Daoy (cell line): ENCODE results near the gene KRT81. TPM values are rescaled to one million over a fixed set of nuclear protein-coding genes. Genes with fewer than 3 reads are reported as not detected.
"Not testable (repeated sequence)": the region's sequence is repeated elsewhere in the genome, so short reads cannot be mapped to it uniquely, and the experiment has no call there.

ENCODE experiments used
- DNase-seq: peaks from one replicate; pipeline ENCODE4 v3.0.0-alpha.2; 2015; ENCODE audit warnings: low read depth
- total RNA-seq: library from RNA; depleted of rRNA; stranded (reverse); fragments of >200 nt; shearing (Covaris generic); gene quantifications from 2 replicates; pipeline ENCODE4 v1.2.3, GENCODE V29; 2014

The KRT81 gene
- total RNA-seq, 1 experiment from 2014 or later = 1.0 TPM

- no peak for DNase-seq
Measured at GRCh38 chr12:52317468-52318052, 26.2 kb upstream of the KRT81 start.

DNA sequence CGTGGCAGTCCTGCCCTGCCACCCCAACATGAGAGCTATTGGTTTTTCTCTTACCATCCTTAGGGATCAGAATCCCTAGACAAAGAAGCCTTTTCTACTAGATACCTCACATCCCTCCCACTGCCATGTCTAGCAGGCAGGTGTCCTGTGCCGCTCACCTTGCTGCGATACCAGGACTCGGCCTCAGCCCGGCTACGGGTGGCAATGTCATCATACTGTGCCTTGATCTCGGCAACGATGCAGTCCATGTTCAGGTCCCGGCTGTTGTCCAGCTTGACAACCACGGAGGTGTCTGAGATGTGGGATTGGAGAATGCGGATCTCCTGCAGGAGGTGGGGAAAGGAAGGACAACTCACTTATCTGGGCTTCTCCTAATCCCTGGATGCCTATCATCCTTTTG is 25.4 kb upstream of the KRT81 start:
- DNase-seq = no peak

- DNase-seq = no peak
Measured at GRCh38 chr12:52316290-52316689, 25.0 kb upstream of the KRT81 start.

DNA sequence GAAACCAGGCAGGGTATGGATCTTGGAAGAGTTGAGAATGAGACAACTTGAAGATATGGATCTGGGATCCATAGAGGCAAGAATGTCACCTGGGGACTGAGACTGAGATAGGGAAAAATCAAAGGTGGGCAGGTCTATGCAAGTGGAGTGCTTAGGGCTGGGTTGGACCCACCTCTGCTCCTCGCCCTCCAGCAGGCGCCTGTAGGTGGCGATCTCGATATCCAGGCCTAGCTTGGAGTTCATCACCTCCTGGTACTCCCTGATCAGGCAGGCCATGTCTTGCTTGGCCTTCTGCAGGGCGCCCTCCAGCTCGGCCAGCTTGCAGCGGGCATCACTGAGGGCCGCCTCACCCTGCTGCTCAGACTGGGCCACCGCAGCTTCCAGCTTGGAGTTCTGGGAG is 24.4 kb upstream of the KRT81 start:
- DNase-seq = peak; percentile 26

GRCh38 chr12:52314511-52314910 is 23.2 kb upstream of the KRT81 start:
- DNase-seq = no peak

DNA sequence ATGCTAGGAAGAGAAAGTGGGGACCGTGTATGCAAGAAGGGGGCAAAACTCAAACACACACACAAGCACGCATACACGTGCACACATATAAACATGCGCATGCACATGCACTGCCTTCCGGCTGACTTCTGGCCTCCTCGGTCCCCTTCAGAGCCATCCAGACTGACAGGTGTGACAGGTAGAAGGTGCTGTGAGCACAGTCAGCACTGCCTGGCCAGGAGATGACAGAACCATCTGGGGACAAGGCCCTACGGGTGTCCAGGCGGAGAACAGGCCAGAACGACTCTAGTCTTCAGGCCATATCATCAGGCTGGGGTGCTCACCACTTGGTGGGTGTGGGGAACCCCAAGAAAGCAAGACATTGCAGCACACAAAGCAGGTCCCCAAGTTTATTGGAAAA is 22.6 kb upstream of the KRT81 start:
- no peak for DNase-seq

- no peak for DNase-seq
Measured at GRCh38 chr12:52313461-52313860, 22.1 kb upstream of the KRT81 start.

DNA sequence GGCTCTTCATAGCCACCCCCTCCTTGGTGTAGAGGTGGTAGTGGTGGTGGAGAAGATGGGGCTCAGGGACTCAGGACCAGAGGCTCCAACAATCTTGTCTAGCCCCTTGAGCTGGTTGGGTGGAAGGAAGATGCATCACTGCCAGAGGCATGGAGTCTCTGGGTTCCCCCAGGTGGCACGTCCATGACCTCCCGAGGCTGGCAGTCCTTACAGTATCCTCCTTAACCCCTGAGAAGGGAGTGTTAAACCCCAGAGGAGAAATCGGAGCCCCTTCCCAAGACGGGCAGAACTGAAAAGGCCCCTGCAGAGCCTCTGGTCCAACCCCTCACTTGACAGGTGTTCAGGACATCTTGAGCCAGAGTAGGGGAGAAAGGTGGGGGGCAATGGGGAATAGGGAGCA is 20.8 kb upstream of the KRT81 start:
- DNase-seq = no peak

DNA sequence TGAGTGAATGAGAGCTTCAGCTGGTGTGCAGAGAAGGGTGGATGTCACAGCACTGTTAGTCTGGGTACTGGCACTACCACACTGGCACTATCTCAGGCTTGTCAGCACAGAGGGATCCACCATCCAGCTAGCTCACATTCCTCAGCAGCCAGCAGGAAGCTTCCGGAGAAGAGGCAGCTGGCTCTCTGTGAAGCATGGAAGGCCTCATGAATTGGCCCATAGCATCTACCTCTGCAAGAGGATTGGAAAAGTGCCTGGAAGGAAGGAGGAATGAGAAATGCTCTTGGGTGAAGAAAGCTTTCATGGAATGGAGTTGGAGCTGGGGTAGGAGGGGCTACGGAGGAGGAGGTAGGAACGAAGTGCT is 19.9 kb upstream of the KRT81 start:
- no peak for DNase-seq

GRCh38 chr12:52310622-52311284 is 19.4 kb upstream of the KRT81 start:
- DNase-seq = no peak

DNA sequence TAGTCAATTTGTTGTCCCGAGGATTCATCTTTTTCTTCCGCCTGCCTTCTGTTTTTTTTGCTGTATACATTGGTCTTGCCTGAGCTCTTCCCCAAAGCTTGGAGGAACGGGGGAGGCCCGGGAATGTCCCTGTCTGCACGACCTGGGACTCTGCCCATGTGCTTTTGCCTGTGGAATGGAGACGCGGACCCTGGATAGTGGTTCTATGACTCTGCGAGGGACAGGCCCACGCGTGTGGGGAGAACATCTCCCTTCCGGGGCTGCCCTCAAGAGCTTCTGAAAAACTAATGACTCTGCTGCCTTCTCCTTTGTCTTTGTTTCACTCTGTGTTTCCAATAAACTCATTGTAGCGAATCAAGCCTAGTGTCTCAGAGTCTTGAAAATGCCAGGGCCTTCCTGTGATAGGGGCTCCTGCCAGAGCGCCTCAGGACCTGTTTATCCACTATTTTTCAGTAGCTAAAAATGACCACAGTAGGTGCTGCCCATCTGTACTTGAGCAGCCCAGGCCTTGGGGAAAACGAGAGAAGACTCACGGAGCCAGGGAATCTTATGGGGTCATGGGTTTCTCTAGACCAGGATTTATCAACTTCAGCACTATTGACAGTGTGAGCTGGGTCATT is 17.6 kb upstream of the KRT81 start:
- DNase-seq = no peak

- DNase-seq = peak; percentile 63
Measured at GRCh38 chr12:52307836-52308805, 16.8 kb upstream of the KRT81 start.

- no peak for DNase-seq
Measured at GRCh38 chr12:52306731-52307130, 15.4 kb upstream of the KRT81 start.

GRCh38 chr12:52305921-52306705 is 14.8 kb upstream of the KRT81 start:
- no peak for DNase-seq

DNA sequence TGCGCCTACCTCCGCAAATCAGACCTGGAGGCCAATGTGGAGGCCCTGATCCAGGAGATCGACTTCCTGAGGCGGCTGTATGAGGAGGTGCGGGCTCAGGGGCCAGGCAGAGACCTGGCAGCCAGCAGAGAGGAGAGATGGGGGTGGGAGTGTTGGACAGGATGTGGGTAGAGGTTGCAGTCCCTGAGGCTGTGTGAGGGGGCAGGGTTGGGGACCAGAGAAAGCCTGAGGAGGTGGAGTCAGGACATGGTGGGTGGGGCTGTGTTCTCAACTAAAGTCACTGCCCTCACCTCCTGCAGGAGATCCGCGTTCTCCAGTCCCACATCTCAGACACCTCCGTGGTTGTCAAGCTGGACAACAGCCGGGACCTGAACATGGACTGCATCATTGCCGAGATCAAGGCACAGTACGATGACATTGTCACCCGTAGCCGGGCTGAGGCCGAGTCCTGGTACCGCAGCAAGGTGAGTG is 13.6 kb upstream of the KRT81 start:
- peak; percentile 29 for DNase-seq

DNA sequence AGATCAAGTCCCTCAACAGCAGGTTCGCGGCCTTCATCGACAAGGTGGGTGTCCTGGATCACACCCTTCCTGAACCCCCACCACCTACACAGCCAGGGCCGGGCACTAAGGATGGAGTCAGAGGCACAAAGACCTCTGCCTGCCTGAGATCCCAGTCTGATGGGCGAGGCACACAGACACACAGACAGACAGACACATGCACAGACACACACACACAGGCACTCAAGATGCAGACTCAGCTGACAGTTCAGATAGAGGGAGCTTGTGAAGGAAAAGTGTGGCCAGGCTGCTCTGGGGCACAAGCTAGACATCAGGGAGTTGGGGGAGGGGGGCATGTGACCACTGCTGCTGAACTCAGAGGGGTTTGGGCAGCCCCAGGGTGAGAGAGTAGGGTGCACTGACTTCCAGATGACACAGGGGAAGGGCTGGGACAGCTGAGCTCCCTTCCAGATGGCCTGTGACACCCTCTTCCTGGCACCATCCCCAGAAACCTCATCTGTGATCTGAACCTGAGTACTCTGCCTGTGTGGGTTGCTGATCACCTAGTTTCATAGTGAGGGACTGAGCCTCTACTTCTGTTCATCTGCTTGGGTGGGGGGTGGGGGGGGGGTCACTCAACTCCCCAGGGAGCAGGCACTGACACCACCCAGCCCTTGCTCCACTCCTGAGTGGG is 11.0 kb upstream of the KRT81 start:
- DNase-seq = not testable (repeated sequence)

- DNase-seq = not testable (repeated sequence)
Measured at GRCh38 chr12:52301721-52302120, 10.4 kb upstream of the KRT81 start.

GRCh38 chr12:52300796-52301691 is 9.7 kb upstream of the KRT81 start:
- DNase-seq = no peak

DNA sequence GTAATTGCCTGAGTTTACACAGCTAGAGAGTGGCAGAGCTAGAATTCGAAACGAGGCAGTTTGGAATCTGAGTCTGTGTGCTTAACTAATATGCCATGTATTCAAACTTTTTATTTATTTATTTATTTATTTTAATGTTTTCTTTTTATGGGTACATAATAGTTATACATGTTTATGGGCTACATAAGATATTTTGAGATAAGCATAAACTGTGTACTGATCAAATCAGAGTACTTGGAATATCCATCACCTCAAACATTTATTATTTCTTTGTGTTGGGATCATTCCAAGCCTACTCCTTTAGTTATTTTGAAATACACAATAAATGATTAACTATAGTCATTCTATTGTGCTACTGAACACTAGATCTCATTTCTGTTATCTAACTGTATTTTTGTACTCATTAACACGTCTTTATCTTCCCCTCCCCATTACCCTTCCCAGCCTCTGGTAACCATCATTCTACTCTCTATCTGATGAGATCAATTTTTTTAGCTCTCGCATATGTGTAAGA is 7.4 kb upstream of the KRT81 start:
- DNase-seq = no peak
